ENCODE results near the gene MPPED2. TPM values are rescaled to one million over a fixed set of nuclear protein-coding genes. Genes with fewer than 3 reads are reported as not detected.
A peak's percentile ranks its signal among the peaks of the same experiment; 100 is the strongest.

MPPED2 gene, protein sequence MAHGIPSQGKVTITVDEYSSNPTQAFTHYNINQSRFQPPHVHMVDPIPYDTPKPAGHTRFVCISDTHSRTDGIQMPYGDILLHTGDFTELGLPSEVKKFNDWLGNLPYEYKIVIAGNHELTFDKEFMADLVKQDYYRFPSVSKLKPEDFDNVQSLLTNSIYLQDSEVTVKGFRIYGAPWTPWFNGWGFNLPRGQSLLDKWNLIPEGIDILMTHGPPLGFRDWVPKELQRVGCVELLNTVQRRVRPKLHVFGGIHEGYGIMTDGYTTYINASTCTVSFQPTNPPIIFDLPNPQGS
- polyA plus RNA-seq: 0.65 TPM

GRCh38 chr11:30586251-30587144, at the start of gene MPPED2:
Gene MPPED2 (minus strand): TSS chr11:30586353. CDS start chr11:30580373, 5,980 bp downstream.
- Mint-ChIP-seq H3K27me3 (peaks cover 43% of the 10 kb centered on the region), H3K4me1 (peaks cover 0 to 11% (median 2%) of the 10 kb centered on the region in 3 donors), H3K9me3 (peaks cover 0 to 1% (median 0%) of the 10 kb centered on the region in 3 donors), H3K4me3 (peak within 1 kb of the TSS in 3 of 4 donors; percentile 76 to 81 (median 77)), H3K27ac (peak within 1 kb of the TSS in 1 of 3 donors; percentile 34), H3K36me3 (peaks cover 2% of the 10 kb centered on the region)

- Mint-ChIP-seq H3K4me3 (peak overlapping the region in 1 of 4 donors; percentile 19), H3K27ac (no peak overlapping the region), H3K36me3 (no peaks in the 10 kb centered on the region), H3K9me3 (no peaks in the 10 kb centered on the region), H3K4me1 (no peaks in the 10 kb centered on the region), H3K27me3 (no peaks in the 10 kb centered on the region)
Measured at GRCh38 chr11:30635401-30635989, 49.3 kb upstream of the MPPED2 start.

DNA sequence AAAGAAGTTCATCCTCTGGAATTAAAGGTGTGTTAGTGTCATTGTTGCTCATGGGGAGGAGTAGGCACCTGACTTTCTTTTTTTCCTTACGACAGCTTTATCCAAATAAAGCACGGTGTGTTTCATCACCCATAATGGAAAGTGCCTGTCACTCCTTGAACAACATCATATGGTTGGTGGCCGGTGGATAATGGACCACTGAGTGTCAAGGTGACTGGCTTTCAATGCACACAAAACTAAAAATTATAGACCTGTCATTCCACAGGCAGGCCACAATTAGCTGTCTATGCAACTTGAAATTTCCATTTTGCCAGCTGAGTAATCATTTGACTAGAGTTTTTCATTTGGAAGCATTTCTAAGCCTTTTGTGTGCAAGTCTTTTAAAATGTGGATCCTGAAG, 45.0 kb upstream of the MPPED2 start:
- H3K4me3 Mint-ChIP-seq: no peak overlapping the region
- H3K4me1 Mint-ChIP-seq: no peaks in the 10 kb centered on the region
- H3K27ac Mint-ChIP-seq: no peak overlapping the region
- H3K36me3 Mint-ChIP-seq: no peaks in the 10 kb centered on the region
- peaks cover 0 to 2% (median 0%) of the 10 kb centered on the region in 3 donors for H3K9me3 Mint-ChIP-seq
- no peaks in the 10 kb centered on the region for H3K27me3 Mint-ChIP-seq

DNA sequence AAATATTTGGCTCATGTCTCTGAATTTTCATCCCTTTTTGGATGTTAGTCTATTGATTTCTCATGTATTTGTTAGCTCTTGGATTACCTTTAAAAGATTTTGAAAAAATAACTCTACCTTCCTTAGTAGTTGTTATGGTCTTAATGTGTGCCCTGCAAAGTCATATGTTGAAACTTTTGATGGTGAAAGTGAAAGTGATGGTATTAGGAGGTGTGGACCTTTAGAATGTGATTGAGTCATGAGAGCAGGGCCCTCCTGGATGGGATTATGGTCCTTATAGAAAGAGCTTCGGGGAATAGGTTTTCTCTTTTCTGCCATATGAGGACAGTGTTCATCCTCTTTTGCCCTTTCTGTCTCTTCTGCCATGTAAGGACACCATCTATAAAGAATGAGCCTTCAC, 33.6 kb upstream of the MPPED2 start:
- no peaks in the 10 kb centered on the region for H3K4me1 Mint-ChIP-seq
- no peak overlapping the region for H3K27ac Mint-ChIP-seq
- peaks cover 1% of the 10 kb centered on the region for H3K27me3 Mint-ChIP-seq
- H3K36me3 Mint-ChIP-seq: peaks cover 2% of the 10 kb centered on the region
- no peak overlapping the region for H3K4me3 Mint-ChIP-seq
- H3K9me3 Mint-ChIP-seq: peaks cover 2 to 11% (median 10%) of the 10 kb centered on the region in 3 donors

- H3K36me3 Mint-ChIP-seq: peaks cover 2% of the 10 kb centered on the region
- no peak overlapping the region for H3K4me3 Mint-ChIP-seq
- H3K27me3 Mint-ChIP-seq: no peaks in the 10 kb centered on the region
- peaks cover 2 to 14% (median 7%) of the 10 kb centered on the region in 3 donors for H3K9me3 Mint-ChIP-seq
- no peak overlapping the region for H3K27ac Mint-ChIP-seq
- no peaks in the 10 kb centered on the region for H3K4me1 Mint-ChIP-seq
Measured at GRCh38 chr11:30617762-30618161, 31.6 kb upstream of the MPPED2 start.

GRCh38 chr11:30610628-30611027, 24.5 kb upstream of the MPPED2 start:
- Mint-ChIP-seq H3K4me1 (no peaks in the 10 kb centered on the region), H3K27me3 (no peaks in the 10 kb centered on the region), H3K36me3 (no peaks in the 10 kb centered on the region), H3K4me3 (no peak overlapping the region), H3K27ac (no peak overlapping the region), H3K9me3 (peaks cover 0 to 3% (median 0%) of the 10 kb centered on the region in 3 donors)

- no peak overlapping the region for H3K4me3 Mint-ChIP-seq
- H3K27me3 Mint-ChIP-seq: no peaks in the 10 kb centered on the region
- H3K27ac Mint-ChIP-seq: no peak overlapping the region
- H3K4me1 Mint-ChIP-seq: no peaks in the 10 kb centered on the region
- H3K9me3 Mint-ChIP-seq: no peaks in the 10 kb centered on the region
- no peaks in the 10 kb centered on the region for H3K36me3 Mint-ChIP-seq
Measured at GRCh38 chr11:30608534-30608933, 22.4 kb upstream of the MPPED2 start.

- H3K36me3 Mint-ChIP-seq: no peaks in the 10 kb centered on the region
- H3K4me3 Mint-ChIP-seq: no peak overlapping the region
- no peaks in the 10 kb centered on the region for H3K27me3 Mint-ChIP-seq
- no peaks in the 10 kb centered on the region for H3K4me1 Mint-ChIP-seq
- no peak overlapping the region for H3K27ac Mint-ChIP-seq
- H3K9me3 Mint-ChIP-seq: peaks cover 0 to 5% (median under 1%) of the 10 kb centered on the region in 3 donors
Measured at GRCh38 chr11:30605036-30605605, 19.0 kb upstream of the MPPED2 start.

GRCh38 chr11:30603357-30603756, 17.2 kb upstream of the MPPED2 start:
- Mint-ChIP-seq H3K27me3 (no peaks in the 10 kb centered on the region), H3K4me1 (no peaks in the 10 kb centered on the region), H3K4me3 (no peak overlapping the region), H3K9me3 (peaks cover 0 to 5% (median 2%) of the 10 kb centered on the region in 3 donors), H3K36me3 (no peaks in the 10 kb centered on the region), H3K27ac (no peak overlapping the region)

GRCh38 chr11:30596832-30597231, 10.7 kb upstream of the MPPED2 start:
- Mint-ChIP-seq H3K27me3 (no peaks in the 10 kb centered on the region), H3K4me1 (peaks cover 0 to 2% (median 0%) of the 10 kb centered on the region in 3 donors)

DNA sequence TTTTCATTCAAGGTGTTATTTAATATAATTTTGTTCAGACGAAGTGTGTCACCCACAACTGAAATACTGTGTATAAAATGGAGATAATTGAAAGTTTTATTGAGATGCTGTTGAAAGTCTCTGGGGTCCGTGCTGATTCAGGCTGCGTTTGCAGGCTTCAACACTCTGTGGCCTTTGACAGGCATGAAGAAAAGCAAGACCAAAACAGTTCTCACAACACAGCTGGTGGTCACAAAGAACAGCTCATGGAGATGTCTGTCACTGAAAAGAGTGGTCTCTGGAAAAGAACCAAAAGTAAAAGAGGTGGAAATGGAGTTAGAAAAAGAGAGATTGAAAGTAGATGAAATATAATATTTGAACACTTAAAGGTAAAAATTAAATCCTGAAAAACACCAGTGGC, 9.8 kb upstream of the MPPED2 start:
- no peak overlapping the region for H3K4me3 Mint-ChIP-seq

More at GRCh38 chr11:30596832-30597231, 10.7 kb upstream of the MPPED2 start:
- Mint-ChIP-seq H3K9me3 (peaks cover 0 to 5% (median 2%) of the 10 kb centered on the region in 3 donors), H3K4me3 (no peak overlapping the region), H3K36me3 (no peaks in the 10 kb centered on the region), H3K27ac (no peak overlapping the region)

DNA sequence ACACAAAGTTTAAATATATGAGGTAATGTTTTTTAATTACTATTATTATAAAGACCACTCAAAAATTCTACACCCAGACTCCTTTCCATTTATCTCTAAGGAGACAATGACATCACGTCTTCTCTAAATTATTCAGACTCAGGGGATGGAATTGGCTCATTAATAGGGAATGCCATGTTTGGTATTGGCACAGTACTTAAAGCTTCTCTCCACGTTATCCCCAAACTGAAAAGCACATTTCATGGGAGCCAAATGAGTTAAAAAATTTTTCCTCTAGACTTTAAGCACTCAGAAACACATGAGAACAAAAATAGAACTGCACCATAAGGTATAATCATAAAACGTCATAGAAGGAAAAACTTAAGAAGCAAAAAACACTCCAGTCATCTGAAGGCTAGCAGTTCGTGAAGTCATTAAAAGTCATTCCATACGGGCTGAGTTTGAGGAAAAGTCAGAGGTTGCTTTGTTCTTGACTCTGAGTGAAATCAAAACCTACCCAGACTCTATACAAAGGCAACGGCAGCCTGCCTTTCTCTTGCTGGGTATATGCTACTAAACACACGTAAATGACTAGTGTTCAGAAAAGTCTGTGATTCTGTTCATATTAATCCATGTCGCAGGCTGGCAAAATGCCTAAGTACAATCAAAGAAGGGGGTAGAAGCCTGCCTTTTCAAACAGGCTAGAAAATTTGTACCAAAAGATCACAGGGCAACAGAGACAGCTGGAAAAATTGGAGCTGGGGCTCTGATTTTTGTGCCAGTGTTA, 8.7 kb upstream of the MPPED2 start:
- Mint-ChIP-seq H3K36me3 (no peaks in the 10 kb centered on the region), H3K27me3 (peaks cover 4% of the 10 kb centered on the region), H3K4me1 (peaks cover 0 to 2% (median 0%) of the 10 kb centered on the region in 3 donors), H3K9me3 (no peaks in the 10 kb centered on the region), H3K27ac (no peak overlapping the region), H3K4me3 (no peak overlapping the region)

More for the DNA sequence above, 9.8 kb upstream of the MPPED2 start:
- Mint-ChIP-seq H3K4me1 (peaks cover 0 to 2% (median 0%) of the 10 kb centered on the region in 3 donors), H3K9me3 (peaks cover 0 to 3% (median 2%) of the 10 kb centered on the region in 3 donors), H3K36me3 (no peaks in the 10 kb centered on the region), H3K27me3 (no peaks in the 10 kb centered on the region), H3K27ac (no peak overlapping the region)

GRCh38 chr11:30587269-30587812, 1.2 kb upstream of the MPPED2 start:
- H3K4me1 Mint-ChIP-seq: peaks cover 0 to 11% (median 2%) of the 10 kb centered on the region in 3 donors
- no peak overlapping the region for H3K27ac Mint-ChIP-seq
- peak overlapping the region in 2 of 4 donors; percentile 27 to 77 for H3K4me3 Mint-ChIP-seq
- H3K9me3 Mint-ChIP-seq: peaks cover 0 to 1% (median 0%) of the 10 kb centered on the region in 3 donors
- peaks cover 39% of the 10 kb centered on the region for H3K27me3 Mint-ChIP-seq
- peaks cover 2% of the 10 kb centered on the region for H3K36me3 Mint-ChIP-seq

DNA sequence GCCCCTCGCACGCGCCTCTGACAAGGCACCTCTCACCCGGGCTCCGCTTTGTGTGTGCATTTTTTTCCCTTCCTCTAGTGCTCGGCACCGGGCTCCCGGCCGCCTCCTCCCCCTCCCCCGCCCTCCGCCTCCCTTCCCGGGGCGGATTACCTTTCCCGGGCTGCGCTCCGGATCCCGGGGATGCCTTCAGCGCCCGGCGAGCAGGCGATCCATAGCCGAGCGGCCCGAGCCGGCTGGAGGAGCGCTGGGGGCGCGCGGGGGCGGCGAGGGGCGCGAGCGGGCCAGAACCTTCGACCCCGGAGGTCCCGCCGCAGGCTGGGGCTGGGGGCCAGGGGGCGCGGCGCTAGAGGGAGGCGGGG, 282 bp downstream of the MPPED2 start:
- H3K4me3 Mint-ChIP-seq: peak overlapping the region in 2 of 4 donors; percentile 76 to 81
- peaks cover 0 to 1% (median 0%) of the 10 kb centered on the region in 3 donors for H3K9me3 Mint-ChIP-seq
- H3K36me3 Mint-ChIP-seq: peaks cover 2% of the 10 kb centered on the region
- peaks cover 43% of the 10 kb centered on the region for H3K27me3 Mint-ChIP-seq
- H3K4me1 Mint-ChIP-seq: peaks cover 0 to 11% (median 2%) of the 10 kb centered on the region in 3 donors
- H3K27ac Mint-ChIP-seq: no peak overlapping the region

All from IgD-negative memory B cell (primary cell).